Fibroblast of lung (primary cell): ENCODE measurements around the gene CHD9. TPM values are rescaled to one million over a fixed set of nuclear protein-coding genes. Genes with fewer than 3 reads are reported as not detected.

Experiments
- DNase-seq, 2 donors: peaks; one replicate each; pipeline versions ENCODE4 v3.0.0 to v3.0.0-alpha.2; 2010; ENCODE audit warnings: low read depth in 2 of 2
- H2AFZ ChIP-seq: 2 replicates; pipeline ENCODE4 v1.5.1; 2012; ENCODE audit warnings: low read length, control low read depth, inconsistent platforms
- H3K27ac ChIP-seq: 2 replicates; pipeline ENCODE4 v1.5.1; 2011; ENCODE audit warnings: low read length, control low read depth; ENCODE audit not compliant: insufficient read depth
- H3K27me3 ChIP-seq: 2 replicates; pipeline ENCODE4 v1.5.1; 2011; ENCODE audit warnings: mild to moderate bottlenecking, low read length; ENCODE audit not compliant: control insufficient read depth, insufficient read depth
- H3K36me3 ChIP-seq: 2 replicates; pipeline ENCODE4 v1.5.1; 2011; ENCODE audit warnings: low read length; ENCODE audit not compliant: control insufficient read depth, insufficient read depth
- H3K4me1 ChIP-seq: 2 replicates; pipeline ENCODE4 v1.5.1; 2011; ENCODE audit warnings: low read length; ENCODE audit not compliant: control insufficient read depth, insufficient read depth; ENCODE audit errors: extremely low read depth
- H3K4me2 ChIP-seq: 2 replicates; pipeline ENCODE4 v1.5.1; 2011; ENCODE audit warnings: low read length, control low read depth; ENCODE audit not compliant: insufficient read depth; ENCODE audit errors: extremely low read depth
- H3K4me3 ChIP-seq, 4 experiments: fragments of 200-600 bp in 1 of 4; sonication (generic) in 1 of 4; replicated peaks in 1 of 4; 2 replicates each; pipeline ENCODE4 v1.5.1; 2011 to 2016; ENCODE audit warnings: low read length in 4 of 4, low read depth in 3 of 4, mild to moderate bottlenecking in 3 of 4, control low read depth in 2 of 4, inconsistent platforms in 1 of 4, mixed read lengths in 1 of 4; ENCODE audit not compliant: insufficient read depth in 1 of 4; ENCODE audit errors: control extremely low read depth in 1 of 4
- H3K79me2 ChIP-seq: 2 replicates; pipeline ENCODE4 v1.5.1; 2012; ENCODE audit warnings: mild to moderate bottlenecking, low read length, inconsistent platforms; ENCODE audit not compliant: control insufficient read depth, insufficient read depth
- H3K9ac ChIP-seq: 2 replicates; pipeline ENCODE4 v1.5.1; 2011; ENCODE audit warnings: mild to moderate bottlenecking, low read length, control low read depth; ENCODE audit not compliant: insufficient read depth
- H3K9me3 ChIP-seq: 2 replicates; pipeline ENCODE4 v1.5.1; 2012; ENCODE audit warnings: low read depth, low read length; ENCODE audit not compliant: control insufficient read depth, insufficient read depth
- H4K20me1 ChIP-seq: 2 replicates; pipeline ENCODE4 v1.5.1; 2011; ENCODE audit warnings: low read length; ENCODE audit not compliant: control insufficient read depth, insufficient read depth; ENCODE audit errors: extremely low read depth
- EZH2 ChIP-seq: IDR thresholded peaks from 2 replicates; pipeline ENCODE4 v1.5.1; 2012; ENCODE audit warnings: low read length, control low read depth, mild to moderate bottlenecking; ENCODE audit errors: missing control alignments
- polyA plus RNA-seq, 2 donors: library from polyadenylated mRNA; depleted of rRNA in 1 of 2; stranded (reverse) in 1 of 2; unstranded in 1 of 2; fragments of >200 nt; gene quantifications; 2 replicates each; pipeline ENCODE4 v1.2.1, GENCODE V29; 2011 to 2012; ENCODE audit warnings: missing spikeins in 1 of 2
- total RNA-seq: library from RNA; depleted of rRNA; stranded (reverse); fragments of >200 nt; gene quantifications from 2 replicates; pipeline ENCODE4 v1.2.1, GENCODE V29; 2014
- TF ChIP-seq, protein P1 (sequence below), 2 donors: IDR thresholded peaks in 1 of 2; conservative IDR thresholded peaks in 1 of 2; 1 replicate in 1 of 2; 2 replicates in 1 of 2; pipeline ENCODE4 v1.5.1; 2011 to 2012; ENCODE audit warnings: low read length in 2 of 2, control low read depth in 1 of 2, inconsistent platforms in 1 of 2, low read depth in 1 of 2, mild to moderate bottlenecking in 1 of 2

The CHD9 gene
- total and polyA plus RNA-seq, 2 donors (not counting 1 experiment from before 2014, with no cell fraction given): 32.9 to 60.9 TPM

DNA sequence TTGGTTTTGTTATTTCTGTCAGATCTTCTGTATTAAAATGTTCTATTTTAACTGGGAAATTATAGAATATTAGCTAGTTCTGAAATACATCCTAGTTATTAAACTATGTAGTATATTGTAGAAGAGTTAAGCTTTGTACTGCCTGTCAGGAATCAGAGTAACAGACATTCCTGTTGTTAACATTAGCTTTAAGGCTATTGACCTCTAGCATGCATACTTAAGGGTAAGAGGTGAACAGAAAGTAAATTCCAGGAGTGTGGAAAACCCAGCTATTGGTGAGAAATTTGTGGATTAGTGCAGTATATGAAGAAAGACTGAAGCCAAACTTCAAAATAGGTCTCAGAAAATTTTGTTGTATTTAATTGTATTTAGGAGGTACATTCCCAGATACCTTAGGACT is 111.3 kb downstream of the CHD9 start:
- DNase-seq: no peak
- H3K27ac ChIP-seq: no peak overlapping the region
- TF ChIP-seq, protein P1, sequence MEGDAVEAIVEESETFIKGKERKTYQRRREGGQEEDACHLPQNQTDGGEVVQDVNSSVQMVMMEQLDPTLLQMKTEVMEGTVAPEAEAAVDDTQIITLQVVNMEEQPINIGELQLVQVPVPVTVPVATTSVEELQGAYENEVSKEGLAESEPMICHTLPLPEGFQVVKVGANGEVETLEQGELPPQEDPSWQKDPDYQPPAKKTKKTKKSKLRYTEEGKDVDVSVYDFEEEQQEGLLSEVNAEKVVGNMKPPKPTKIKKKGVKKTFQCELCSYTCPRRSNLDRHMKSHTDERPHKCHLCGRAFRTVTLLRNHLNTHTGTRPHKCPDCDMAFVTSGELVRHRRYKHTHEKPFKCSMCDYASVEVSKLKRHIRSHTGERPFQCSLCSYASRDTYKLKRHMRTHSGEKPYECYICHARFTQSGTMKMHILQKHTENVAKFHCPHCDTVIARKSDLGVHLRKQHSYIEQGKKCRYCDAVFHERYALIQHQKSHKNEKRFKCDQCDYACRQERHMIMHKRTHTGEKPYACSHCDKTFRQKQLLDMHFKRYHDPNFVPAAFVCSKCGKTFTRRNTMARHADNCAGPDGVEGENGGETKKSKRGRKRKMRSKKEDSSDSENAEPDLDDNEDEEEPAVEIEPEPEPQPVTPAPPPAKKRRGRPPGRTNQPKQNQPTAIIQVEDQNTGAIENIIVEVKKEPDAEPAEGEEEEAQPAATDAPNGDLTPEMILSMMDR (conservative IDR thresholded peaks at IDR 0.05 in 1 of 2, IDR thresholded peaks at IDR 0.05 in 1 of 2; ENCODE audit: low read depth in 1 of 2, low read length in 2 of 2): no peak
- no peak for TF ChIP-seq EZH2

DNA sequence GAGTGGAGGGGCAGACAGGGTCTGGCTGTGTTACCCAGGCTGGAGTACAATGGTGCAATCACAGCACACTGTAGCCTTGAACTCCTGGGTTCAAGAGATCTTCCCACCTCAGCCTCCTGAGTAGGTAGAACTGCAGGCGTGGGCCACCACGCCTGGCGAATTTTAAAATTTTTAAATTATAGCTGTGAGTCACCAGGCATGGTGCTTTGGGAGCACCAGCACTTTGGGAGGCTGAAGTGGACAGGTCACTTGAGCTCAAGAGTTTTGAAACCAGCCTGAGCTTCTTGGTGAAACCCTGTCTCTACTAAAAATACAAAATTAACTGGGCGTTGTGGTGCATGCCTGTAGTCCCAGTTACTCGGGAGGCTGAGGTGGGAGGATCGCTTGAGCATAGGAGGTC is 114.0 kb downstream of the CHD9 start:
- Histone ChIP-seq H3K27ac (no peak overlapping the region), H3K9me3 (no peaks in the 10 kb centered on the region), H3K79me2 (peaks cover 14% of the 10 kb centered on the region), H3K9ac (no peak overlapping the region), H3K4me2 (no peak overlapping the region), H3K4me3 (no peak overlapping the region), H4K20me1 (no peaks in the 10 kb centered on the region), H3K36me3 (no peaks in the 10 kb centered on the region), H3K4me1 (peaks cover 2% of the 10 kb centered on the region), H3K27me3 (no peaks in the 10 kb centered on the region), H2AFZ (no peak overlapping the region)
- DNase-seq: no peak
- TF ChIP-seq, protein P1 (conservative IDR thresholded peaks at IDR 0.05 in 1 of 2, IDR thresholded peaks at IDR 0.05 in 1 of 2; ENCODE audit: low read depth in 1 of 2, low read length in 2 of 2): no peak
- no peak for TF ChIP-seq EZH2

More for the DNA sequence above, 111.3 kb downstream of the CHD9 start:
- Histone ChIP-seq H4K20me1 (no peaks in the 10 kb centered on the region), H3K79me2 (peaks cover 11% of the 10 kb centered on the region), H2AFZ (no peak overlapping the region), H3K36me3 (no peaks in the 10 kb centered on the region), H3K4me3 (no peak overlapping the region), H3K9me3 (no peaks in the 10 kb centered on the region), H3K27me3 (no peaks in the 10 kb centered on the region), H3K4me1 (peaks cover 2% of the 10 kb centered on the region), H3K9ac (no peak overlapping the region), H3K4me2 (no peak overlapping the region)

DNA sequence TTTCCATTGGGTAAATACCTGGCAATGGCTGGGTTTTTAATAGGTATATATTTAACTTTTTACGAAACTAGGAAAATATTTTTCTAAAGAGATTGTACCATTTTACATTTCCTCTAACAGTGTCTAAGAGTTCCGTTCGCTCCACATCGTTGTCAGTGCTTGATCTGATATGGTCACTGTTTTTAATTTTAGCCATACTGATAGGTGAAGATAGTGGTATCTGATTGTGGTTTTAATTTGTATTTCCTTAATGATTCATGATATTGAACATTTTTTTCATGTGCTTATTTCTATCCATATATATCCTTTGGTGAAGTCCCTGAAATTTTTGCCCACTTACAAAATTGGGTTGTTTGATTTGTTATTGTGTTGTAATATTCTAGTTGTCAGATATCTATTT is 117.7 kb downstream of the CHD9 start:
- Histone ChIP-seq H3K27ac (no peak overlapping the region), H3K4me3 (no peak overlapping the region), H2AFZ (no peak overlapping the region), H3K4me2 (no peak overlapping the region), H3K9ac (no peak overlapping the region), H3K27me3 (no peaks in the 10 kb centered on the region), H3K36me3 (no peaks in the 10 kb centered on the region), H3K4me1 (no peaks in the 10 kb centered on the region), H4K20me1 (no peaks in the 10 kb centered on the region), H3K9me3 (no peaks in the 10 kb centered on the region), H3K79me2 (peaks cover 14% of the 10 kb centered on the region)
- TF ChIP-seq EZH2: no peak
- TF ChIP-seq, protein P1 (conservative IDR thresholded peaks at IDR 0.05 in 1 of 2, IDR thresholded peaks at IDR 0.05 in 1 of 2; ENCODE audit: low read depth in 1 of 2, low read length in 2 of 2): no peak
- no peak for DNase-seq
